ENCODE data around the gene NSRP1. TPM values are rescaled to one million over a fixed set of nuclear protein-coding genes. Genes with fewer than 3 reads are reported as not detected.

Gene NSRP1
- total RNA-seq, 2 donors from 2014 or later, result 20.9 TPM

GRCh38 chr17:30158896-30159625, 42.4 kb downstream of the NSRP1 start:
- H3K4me3 ChIP-seq, result no peak overlapping the region
- TF ChIP-seq CTCF (IDR thresholded peaks at IDR 0.05), result no peak
- intact Hi-C loops (cut with DNase I), result no loop called here
- H3K4me1 ChIP-seq, result no peaks in the 10 kb centered on the region
- H3K36me3 ChIP-seq, result no peaks in the 10 kb centered on the region
- DNase-seq, result no peak
- no peaks in the 10 kb centered on the region for H3K27me3 ChIP-seq
- no peak overlapping the region for H3K27ac ChIP-seq
- H3K9ac ChIP-seq (ENCODE audit: low read depth in 2 of 2, low read length in 2 of 2), result no peak overlapping the region
- no peaks in the 10 kb centered on the region for H3K9me3 ChIP-seq

GRCh38 chr17:30160419-30161172, 44.0 kb downstream of the NSRP1 start:
- intact Hi-C loops (cut with DNase I), result no loop called here
- H3K27ac ChIP-seq, result no peak overlapping the region
- H3K4me1 ChIP-seq, result no peaks in the 10 kb centered on the region
- no peak overlapping the region for H3K4me3 ChIP-seq
- DNase-seq, result no peak
- no peaks in the 10 kb centered on the region for H3K36me3 ChIP-seq
- no peak for TF ChIP-seq CTCF (IDR thresholded peaks at IDR 0.05)
- no peaks in the 10 kb centered on the region for H3K27me3 ChIP-seq
- H3K9ac ChIP-seq (ENCODE audit: low read depth in 2 of 2, low read length in 2 of 2), result no peak overlapping the region
- H3K9me3 ChIP-seq, result no peaks in the 10 kb centered on the region

- TF ChIP-seq CTCF (IDR thresholded peaks at IDR 0.05), result no peak
- no peak for DNase-seq
- H3K4me1 ChIP-seq, result no peaks in the 10 kb centered on the region
- no peak overlapping the region for H3K9ac ChIP-seq (ENCODE audit: low read depth in 2 of 2, low read length in 2 of 2)
- intact Hi-C loops (cut with DNase I), result no loop called here
- no peak overlapping the region for H3K4me3 ChIP-seq
- H3K27ac ChIP-seq, result no peak overlapping the region
- no peaks in the 10 kb centered on the region for H3K27me3 ChIP-seq
- no peaks in the 10 kb centered on the region for H3K36me3 ChIP-seq
- no peaks in the 10 kb centered on the region for H3K9me3 ChIP-seq
These were observed 45.0 kb downstream of the NSRP1 start for GRCh38 chr17:30161601-30162000.

GRCh38 chr17:30164531-30164930, 47.9 kb downstream of the NSRP1 start:
- no peak for DNase-seq
- no peak overlapping the region for H3K9ac ChIP-seq (ENCODE audit: low read depth in 2 of 2, low read length in 2 of 2)
- H3K4me1 ChIP-seq, result no peaks in the 10 kb centered on the region
- no peak overlapping the region for H3K27ac ChIP-seq
- no peaks in the 10 kb centered on the region for H3K27me3 ChIP-seq
- no peaks in the 10 kb centered on the region for H3K36me3 ChIP-seq
- intact Hi-C loops (cut with DNase I), result no loop called here
- no peak overlapping the region for H3K4me3 ChIP-seq
- H3K9me3 ChIP-seq, result no peaks in the 10 kb centered on the region
- TF ChIP-seq CTCF (IDR thresholded peaks at IDR 0.05), result no peak

GRCh38 chr17:30165147-30165546, 48.5 kb downstream of the NSRP1 start:
- Histone ChIP-seq H3K9me3 (no peaks in the 10 kb centered on the region), H3K36me3 (no peaks in the 10 kb centered on the region), H3K4me1 (no peaks in the 10 kb centered on the region), H3K27me3 (no peaks in the 10 kb centered on the region), H3K9ac (ENCODE audit: low read depth in 2 of 2, low read length in 2 of 2) (no peak overlapping the region), H3K4me3 (no peak overlapping the region), H3K27ac (no peak overlapping the region)
- no peak for TF ChIP-seq CTCF (IDR thresholded peaks at IDR 0.05)
- no peak for DNase-seq
- intact Hi-C loops (cut with DNase I), result no loop called here
